A549 (cell line): Measurements from ENCODE around the gene PBX4.

Experiments
- BHLHE40 ChIP-seq: IDR thresholded peaks from 2 replicates; pipeline ENCODE4 v1.6.1; 2012; ENCODE audit warnings: low read depth, low read length, inconsistent platforms
- CHD4 ChIP-seq: fragments of 200-600 bp; sonication (generic); IDR thresholded peaks from 2 replicates; pipeline ENCODE4 v1.6.1; 2016; ENCODE audit warnings: antibody characterized with exemption, mild to moderate bottlenecking, borderline replicate concordance
- CTCF ChIP-seq: fragments of >200 bp; sonication (Bioruptor Twin); formaldehyde crosslinking; IDR thresholded peaks from 3 replicates; pipeline ENCODE4 v1.5.1; 2016
- ESRRA ChIP-seq: fragments of 150-350 bp; IDR thresholded peaks from 2 replicates; pipeline ENCODE4 v1.6.1; 2014; ENCODE audit warnings: mild to moderate bottlenecking, low read length, borderline replicate concordance
- HDAC2 ChIP-seq: fragments of 200-600 bp; sonication (generic); IDR thresholded peaks from 2 replicates; pipeline ENCODE4 v1.6.1; 2016
- KDM1A ChIP-seq: fragments of 200-600 bp; sonication (generic); IDR thresholded peaks from 2 replicates; pipeline ENCODE4 v1.6.1; 2016; ENCODE audit warnings: low read depth, mild to moderate bottlenecking
- NFE2L2 ChIP-seq: fragments of 150-350 bp; conservative IDR thresholded peaks from 2 replicates; pipeline ENCODE4 v1.6.1; 2014; ENCODE audit warnings: low read length
- NR3C1 ChIP-seq: fragments of >200 bp; sonication (Bioruptor Twin); formaldehyde crosslinking; IDR thresholded peaks from 3 replicates; pipeline ENCODE4 v1.6.1; 2017
- PBX3 ChIP-seq: IDR thresholded peaks from 2 replicates; pipeline ENCODE4 v1.6.1; 2012
- POLR2A ChIP-seq: IDR thresholded peaks from 2 replicates; pipeline ENCODE4 v1.6.1; 2012; ENCODE audit warnings: mild to moderate bottlenecking, low read length
- REST ChIP-seq: fragments of 200-600 bp; sonication (generic); IDR thresholded peaks from 2 replicates; pipeline ENCODE4 v1.6.1; 2016; ENCODE audit warnings: antibody characterized with exemption, mild to moderate bottlenecking, moderate library complexity
- RNF2 ChIP-seq: fragments of 200-600 bp; sonication (generic); IDR thresholded peaks from 2 replicates; pipeline ENCODE4 v1.6.1; 2016; ENCODE audit warnings: low read depth, mild to moderate bottlenecking, antibody characterized with exemption, moderate library complexity, borderline replicate concordance
- SMC3 ChIP-seq: fragments of >200 bp; sonication (Bioruptor Twin); formaldehyde crosslinking; IDR thresholded peaks from 3 replicates; pipeline ENCODE4 v1.6.1; 2018; ENCODE audit warnings: inconsistent platforms
- USF2 ChIP-seq: fragments of 450-650 bp; IDR thresholded peaks from 2 replicates; pipeline ENCODE4 v1.6.1; 2014; ENCODE audit warnings: antibody characterized with exemption

DNA sequence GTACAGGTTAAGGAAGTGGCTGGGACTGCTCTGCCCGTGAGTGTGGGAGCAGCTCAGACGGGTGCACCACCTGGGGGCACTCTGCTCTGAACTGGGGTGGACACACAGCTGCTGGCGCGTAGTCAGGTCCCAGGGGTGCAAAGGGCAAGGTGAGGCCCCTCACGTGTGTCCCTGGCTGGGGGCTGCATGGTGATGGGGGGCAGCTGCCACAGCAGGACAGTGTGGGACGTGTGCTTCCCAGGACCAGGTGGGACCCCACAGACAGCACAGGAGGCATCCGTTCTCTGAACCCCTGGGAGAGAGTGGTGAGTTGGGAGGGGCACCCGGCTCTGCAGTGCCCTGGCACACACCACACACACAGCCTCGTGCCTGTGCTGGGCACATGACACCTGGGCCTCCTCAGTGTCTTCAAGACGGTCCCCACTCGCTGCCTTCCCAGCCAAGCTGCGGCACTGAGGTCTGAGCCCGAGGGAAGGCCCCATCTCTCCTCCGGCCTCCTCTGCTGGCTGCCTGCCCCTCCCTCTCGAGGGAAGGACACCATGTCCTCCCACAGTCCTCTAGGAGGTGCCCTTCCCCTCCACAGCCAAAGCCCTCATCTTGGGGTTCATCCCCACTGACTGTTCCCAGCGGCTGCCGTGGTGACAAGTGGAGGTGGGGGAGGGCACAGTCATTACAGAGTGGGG, 55.7 kb downstream of the PBX4 start:
- TF ChIP-seq POLR2A (no peak), CTCF (no peak), USF2 (no peak), ESRRA (no peak), REST (no peak), CHD4 (no peak), KDM1A (no peak), NR3C1 (no peak), NFE2L2 (no peak), SMC3 (no peak), RNF2 (no peak), PBX3 (no peak), BHLHE40 (no peak), HDAC2 (no peak)
